Heart left ventricle (tissue), 16 donors: ENCODE data around the gene ASL. TPM values are rescaled to one million over a fixed set of nuclear protein-coding genes. Genes with fewer than 3 reads are reported as not detected.
"Not testable (repeated sequence)": the region's sequence is repeated elsewhere in the genome, so short reads cannot be mapped to it uniquely, and the experiment has no call there.

Experiments used
- ATAC-seq, 4 donors: fragments of 200-7000 bp; cut with Tn5 transposase; one replicate each; pipeline ENCODE4 v1.9.1; 2020 to 2022; ENCODE audit warnings: moderate library complexity in 4 of 4, mild to moderate bottlenecking in 3 of 4, moderate number of reproducible peaks in 1 of 4
- DNase-seq, 5 donors: peaks; one replicate each; pipeline ENCODE4 v3.0.0-alpha.2; 2020
- H3K27ac ChIP-seq, 12 donors: fragments of 200-600 bp; sonication (generic) in 4 of 12; one replicate each; pipeline versions ENCODE4 v1.5.0 to v1.8.0; 2016 to 2022; ENCODE audit warnings: mild to moderate bottlenecking in 2 of 12
- H3K27me3 ChIP-seq, 9 donors: fragments of 200-600 bp; sonication (generic) in 2 of 9; one replicate each; pipeline versions ENCODE4 v1.5.1 to v1.8.0; 2016 to 2022; ENCODE audit warnings: mild to moderate bottlenecking in 3 of 9
- H3K36me3 ChIP-seq, 9 donors: fragments of 200-600 bp; sonication (generic) in 2 of 9; one replicate each; pipeline versions ENCODE4 v1.5.0 to v1.8.0; 2018 to 2022; ENCODE audit warnings: mild to moderate bottlenecking in 2 of 9
- H3K4me1 ChIP-seq, 12 donors: fragments of 200-600 bp; sonication (generic) in 4 of 12; one replicate each; pipeline versions ENCODE4 v1.5.0 to v1.8.0; 2016 to 2022; ENCODE audit warnings: mild to moderate bottlenecking in 3 of 12
- H3K4me3 ChIP-seq, 12 donors: fragments of 200-600 bp; sonication (generic) in 4 of 12; one replicate each; pipeline versions ENCODE4 v1.5.0 to v1.8.0; 2017 to 2022; ENCODE audit warnings: mild to moderate bottlenecking in 9 of 12, moderate library complexity in 4 of 12
- H3K9me3 ChIP-seq, 12 donors: fragments of 200-600 bp; sonication (generic) in 4 of 12; one replicate each; pipeline versions ENCODE4 v1.5.0 to v1.8.0; 2016 to 2022; ENCODE audit warnings: mild to moderate bottlenecking in 1 of 12
- CTCF ChIP-seq, 12 donors: fragments of 200-600 bp; sonication (generic) in 4 of 12; IDR thresholded peaks; one replicate each; pipeline versions ENCODE4 v1.5.0 to v1.8.0; 2018 to 2022; ENCODE audit warnings: antibody characterized with exemption in 12 of 12, mild to moderate bottlenecking in 5 of 12
- POLR2A ChIP-seq, 2 donors: fragments of 450-650 bp; IDR thresholded peaks; one replicate each; pipeline ENCODE4 v1.6.1; 2017; ENCODE audit warnings: antibody characterized with exemption in 2 of 2, mild to moderate bottlenecking in 2 of 2, moderate library complexity in 2 of 2
- WGBS, 4 donors: extraction: QIAGEN DNeasy Blood & Tissue Kit in 2 of 4; methylation state at CpG; one replicate each; pipeline versions ENCODE4 v1.1.5 to v1.1.7; 2013 to 2018; 5-methylcytosine and 5-hydroxymethylcytosine counted together
- intact Hi-C, 10 donors: fragments of 100-400 bp; cut with DNase I; formaldehyde crosslinking; loops; one replicate each; pipeline versions ENCODE4 v1.11.1 to v1.14.2; 2022
- polyA plus RNA-seq, 2 donors: library from polyadenylated mRNA; stranded (reverse); fragments of 200-250 nt; gene quantifications; one replicate each; pipeline ENCODE4 v1.2.3, GENCODE V29; 2013
- total RNA-seq, 9 donors: library from RNA; depleted of rRNA in 2 of 9; stranded (reverse); fragments of >200 nt in 2 of 9; fragmentation: NEBNext Ultra II Directional in 3 of 9; extraction: Animal tissue kit (Norgen Biotek cat#: 25700) in 3 of 9; gene quantifications; one replicate each; pipeline versions ENCODE4 v1.1.0 to v1.2.4, GENCODE V29; 2016 to 2023
- donor health status: ischemic (EF 13 %, LVEDD 7.1; RV severe dilation, severe dysfunction).
- donor health status: healthy with polysubstance abuse.
- donor health status: DM: no; HTN: yes; CAD: no.
- donor health status: DM: no; HTN: no; CAD: no.
- donor health status: ischemic (EF 25% LVEDD 6.9; RV normal size, moderate dysfunction).
- donor health status: ischemic (EF 25% LVEDD 5.7; RV mildly dilated, moderate dysfunction).
- donor health status: healthy.
- donor health status: DM: yes; HTN: yes; CAD: no.
- donor health status: ischemic (EF 35%, LVEDD 5.7; RV mildly dilated, moderate dysfunction).
- donor health status: nonischemic (EF 11% LVEDD 7.7; RV severe dilation, severe dysfunction).
- donor health status: DM: yes; HTN: yes; CAD: no.
- donor health status: PGD.
- donor health status: ischemic (EF 29% LVEDD 5.4; RV normal size, mild dysfunction).
- donor health status: nonischemic (EF 23%, LVEDD 6.1; RV moderate dilation, normal function).

ASL gene
- total and polyA plus RNA-seq, 11 donors, result 8.1 to 23.3 (median 13.2) TPM

GRCh38 chr7:66036382-66036781 is 39.2 kb upstream of the ASL start:
- Histone ChIP-seq H3K27me3 (no peaks in the 10 kb centered on the region), H3K4me3 (no peak overlapping the region), H3K36me3 (no peaks in the 10 kb centered on the region), H3K9me3 (no peaks in the 10 kb centered on the region), H3K4me1 (no peaks in the 10 kb centered on the region), H3K27ac (no peak overlapping the region)
- ATAC-seq, result no peak
- 77 to 89% (median 84%) methylated on average over 3 of the region's 3 CpGs for whole genome bisulfite sequencing, 4 donors
- DNase-seq, result no peak
- intact Hi-C loops, result loop anchor here in 1 of 10 donors (10.0 kb wide), 1 partner anchor 78 kb away; the partner anchor contains the start of gene CRCP
- TF ChIP-seq CTCF (IDR thresholded peaks at IDR 0.05) (no peak), POLR2A (IDR thresholded peaks at IDR 0.05) (no peak)

GRCh38 chr7:66036788-66037187 is 38.8 kb upstream of the ASL start:
- intact Hi-C loops, result loop anchor here in 1 of 10 donors (10.0 kb wide), 1 partner anchor 78 kb away; the partner anchor contains the start of gene CRCP
- WGBS, 4 donors, result 91 to 93% (median 92%) methylated on average over 7 of the region's 7 CpGs
- Histone ChIP-seq H3K27ac (no peak overlapping the region), H3K4me1 (no peaks in the 10 kb centered on the region), H3K27me3 (no peaks in the 10 kb centered on the region), H3K4me3 (no peak overlapping the region), H3K9me3 (no peaks in the 10 kb centered on the region), H3K36me3 (no peaks in the 10 kb centered on the region)
- ATAC-seq (no peak), DNase-seq (no peak)
- TF ChIP-seq POLR2A (IDR thresholded peaks at IDR 0.05) (no peak), CTCF (IDR thresholded peaks at IDR 0.05) (no peak)

GRCh38 chr7:66039094-66039670 is 36.4 kb upstream of the ASL start:
- Histone ChIP-seq H3K27me3 (peaks cover 0 to 7% (median 0%) of the 10 kb centered on the region in 9 donors), H3K36me3 (no peaks in the 10 kb centered on the region), H3K4me3 (no peak overlapping the region), H3K4me1 (peaks cover 0 to 10% (median 0%) of the 10 kb centered on the region in 12 donors), H3K9me3 (no peaks in the 10 kb centered on the region), H3K27ac (no peak overlapping the region)
- no peak for DNase-seq
- WGBS, 4 donors, result 84 to 90% (median 86%) methylated on average over 3 of the region's 3 CpGs
- no peak for ATAC-seq
- intact Hi-C loops, result loop anchor here in 1 of 10 donors (10.0 kb wide), 1 partner anchor 76 kb away; the partner anchor contains the start of gene CRCP
- no peak for TF ChIP-seq CTCF (IDR thresholded peaks at IDR 0.05)
- no peak for TF ChIP-seq POLR2A (IDR thresholded peaks at IDR 0.05)

- no peak for TF ChIP-seq CTCF (IDR thresholded peaks at IDR 0.05)
- TF ChIP-seq POLR2A (IDR thresholded peaks at IDR 0.05), result no peak
- peak in 3 of 4 donors; percentile 85 to 90 (median 86) for ATAC-seq
- intact Hi-C loops, result no loop called here
- 7 to 18% (median 11%) methylated on average over 20 to 49 of the region's 49 CpGs for WGBS, 4 donors
- Histone ChIP-seq H3K27ac (no peak overlapping the region), H3K9me3 (no peaks in the 10 kb centered on the region), H3K27me3 (peaks cover 0 to 11% (median 0%) of the 10 kb centered on the region in 9 donors), H3K36me3 (no peaks in the 10 kb centered on the region), H3K4me3 (peak overlapping the region; percentile 11 to 55 (median 47)), H3K4me1 (peaks cover 0 to 12% (median 0%) of the 10 kb centered on the region in 12 donors)
- peak; percentile 25 to 76 (median 67) for DNase-seq
Observed at GRCh38 chr7:66043681-66044497, 31.7 kb upstream of the ASL start.

- not testable (repeated sequence) for H3K27ac ChIP-seq, ATAC-seq
- WGBS, 4 donors, result 22 to 29% (median 24%) methylated on average over 16 to 17 of the region's 17 CpGs
Observed at GRCh38 chr7:66044498-66044854, 31.1 kb upstream of the ASL start.

More at GRCh38 chr7:66044498-66044854, 31.1 kb upstream of the ASL start:
- H3K4me3 ChIP-seq, result peak overlapping the region; percentile 11 to 55 (median 47)
- peaks cover 0 to 11% (median 0%) of the 10 kb centered on the region in 9 donors for H3K27me3 ChIP-seq
- DNase-seq, H3K36me3 ChIP-seq, intact Hi-C loops, H3K9me3 ChIP-seq: not testable (repeated sequence)
- H3K4me1 ChIP-seq, result peaks cover 0 to 12% (median 0%) of the 10 kb centered on the region in 12 donors
